Measurements from ENCODE around the gene PRKAB1.

Gene PRKAB1

GRCh38 chr12:119679490-119679889 lies 11.6 kb downstream of the PRKAB1 start:
- H3K36me3 ChIP-seq (ENCODE audit: control insufficient read depth, insufficient read depth, low read length) = peaks cover 23% of the 10 kb centered on the region
- H3K4me3 ChIP-seq (ENCODE audit: low read length) = no peak overlapping the region
- no peak overlapping the region for H3K9ac ChIP-seq (ENCODE audit: low read length)
- peaks cover 32% of the 10 kb centered on the region for H3K4me1 ChIP-seq (ENCODE audit: control insufficient read depth, insufficient read depth, low read length)
- no peaks in the 10 kb centered on the region for H3K9me3 ChIP-seq (ENCODE audit: control insufficient read depth, low read length)
- H3K27me3 ChIP-seq (ENCODE audit: control insufficient read depth, insufficient read depth, low read length) = no peaks in the 10 kb centered on the region

GRCh38 chr12:119681111-119681510 lies 13.2 kb downstream of the PRKAB1 start:
- Histone ChIP-seq H3K27me3 (ENCODE audit: control insufficient read depth, insufficient read depth, low read length) (no peaks in the 10 kb centered on the region), H3K4me1 (ENCODE audit: control insufficient read depth, insufficient read depth, low read length) (peaks cover 37% of the 10 kb centered on the region), H3K36me3 (ENCODE audit: control insufficient read depth, insufficient read depth, low read length) (peaks cover 23% of the 10 kb centered on the region), H3K4me3 (ENCODE audit: low read length) (no peak overlapping the region), H3K9ac (ENCODE audit: low read length) (no peak overlapping the region), H3K9me3 (ENCODE audit: control insufficient read depth, low read length) (no peaks in the 10 kb centered on the region)

GRCh38 chr12:119681728-119682638 lies 14.1 kb downstream of the PRKAB1 start:
- no peaks in the 10 kb centered on the region for H3K27me3 ChIP-seq (ENCODE audit: control insufficient read depth, insufficient read depth, low read length)
- peaks cover 21% of the 10 kb centered on the region for H3K36me3 ChIP-seq (ENCODE audit: control insufficient read depth, insufficient read depth, low read length)
- H3K4me1 ChIP-seq (ENCODE audit: control insufficient read depth, insufficient read depth, low read length) = peaks cover 46% of the 10 kb centered on the region
- no peak overlapping the region for H3K4me3 ChIP-seq (ENCODE audit: low read length)
- no peaks in the 10 kb centered on the region for H3K9me3 ChIP-seq (ENCODE audit: control insufficient read depth, low read length)
- no peak overlapping the region for H3K9ac ChIP-seq (ENCODE audit: low read length)

GRCh38 chr12:119682639-119683252 lies 14.8 kb downstream of the PRKAB1 start:
- H3K36me3 ChIP-seq (ENCODE audit: control insufficient read depth, insufficient read depth, low read length) = peaks cover 16% of the 10 kb centered on the region
- H3K9me3 ChIP-seq (ENCODE audit: control insufficient read depth, low read length) = no peaks in the 10 kb centered on the region
- no peak overlapping the region for H3K9ac ChIP-seq (ENCODE audit: low read length)
- H3K4me1 ChIP-seq (ENCODE audit: control insufficient read depth, insufficient read depth, low read length) = peaks cover 47% of the 10 kb centered on the region
- H3K4me3 ChIP-seq (ENCODE audit: low read length) = no peak overlapping the region
- H3K27me3 ChIP-seq (ENCODE audit: control insufficient read depth, insufficient read depth, low read length) = no peaks in the 10 kb centered on the region

- Histone ChIP-seq H3K4me3 (ENCODE audit: low read length) (no peak overlapping the region), H3K36me3 (ENCODE audit: control insufficient read depth, insufficient read depth, low read length) (peaks cover 16% of the 10 kb centered on the region), H3K9me3 (ENCODE audit: control insufficient read depth, low read length) (no peaks in the 10 kb centered on the region), H3K27me3 (ENCODE audit: control insufficient read depth, insufficient read depth, low read length) (no peaks in the 10 kb centered on the region), H3K4me1 (ENCODE audit: control insufficient read depth, insufficient read depth, low read length) (peaks cover 47% of the 10 kb centered on the region), H3K9ac (ENCODE audit: low read length) (no peak overlapping the region)
Observed at GRCh38 chr12:119683413-119683812, 15.5 kb downstream of the PRKAB1 start.

- no peaks in the 10 kb centered on the region for H3K9me3 ChIP-seq (ENCODE audit: control insufficient read depth, low read length)
- H3K4me1 ChIP-seq (ENCODE audit: control insufficient read depth, insufficient read depth, low read length) = peaks cover 47% of the 10 kb centered on the region
- no peaks in the 10 kb centered on the region for H3K27me3 ChIP-seq (ENCODE audit: control insufficient read depth, insufficient read depth, low read length)
- no peak overlapping the region for H3K9ac ChIP-seq (ENCODE audit: low read length)
- H3K36me3 ChIP-seq (ENCODE audit: control insufficient read depth, insufficient read depth, low read length) = peaks cover 16% of the 10 kb centered on the region
- H3K4me3 ChIP-seq (ENCODE audit: low read length) = no peak overlapping the region
Observed at GRCh38 chr12:119683816-119684215, 15.9 kb downstream of the PRKAB1 start.

GRCh38 chr12:119684711-119685369 lies 16.9 kb downstream of the PRKAB1 start:
- no peak overlapping the region for H3K9ac ChIP-seq (ENCODE audit: low read length)

GRCh38 chr12:119685375-119685774 lies 17.4 kb downstream of the PRKAB1 start:
- no peak overlapping the region for H3K9ac ChIP-seq (ENCODE audit: low read length)
- H3K36me3 ChIP-seq (ENCODE audit: control insufficient read depth, insufficient read depth, low read length) = peaks cover 6% of the 10 kb centered on the region
- no peak overlapping the region for H3K4me3 ChIP-seq (ENCODE audit: low read length)
- no peaks in the 10 kb centered on the region for H3K9me3 ChIP-seq (ENCODE audit: control insufficient read depth, low read length)
- no peaks in the 10 kb centered on the region for H3K27me3 ChIP-seq (ENCODE audit: control insufficient read depth, insufficient read depth, low read length)
- peaks cover 42% of the 10 kb centered on the region for H3K4me1 ChIP-seq (ENCODE audit: control insufficient read depth, insufficient read depth, low read length)

More at GRCh38 chr12:119684711-119685369, 16.9 kb downstream of the PRKAB1 start:
- Histone ChIP-seq H3K27me3 (ENCODE audit: control insufficient read depth, insufficient read depth, low read length) (no peaks in the 10 kb centered on the region), H3K4me1 (ENCODE audit: control insufficient read depth, insufficient read depth, low read length) (peaks cover 42% of the 10 kb centered on the region), H3K36me3 (ENCODE audit: control insufficient read depth, insufficient read depth, low read length) (peaks cover 11% of the 10 kb centered on the region), H3K9me3 (ENCODE audit: control insufficient read depth, low read length) (no peaks in the 10 kb centered on the region), H3K4me3 (ENCODE audit: low read length) (no peak overlapping the region)

- H3K4me1 ChIP-seq (ENCODE audit: control insufficient read depth, insufficient read depth, low read length) = peaks cover 44% of the 10 kb centered on the region
- no peak overlapping the region for H3K4me3 ChIP-seq (ENCODE audit: low read length)
- no peaks in the 10 kb centered on the region for H3K27me3 ChIP-seq (ENCODE audit: control insufficient read depth, insufficient read depth, low read length)
- H3K36me3 ChIP-seq (ENCODE audit: control insufficient read depth, insufficient read depth, low read length) = no peaks in the 10 kb centered on the region
- no peak overlapping the region for H3K9ac ChIP-seq (ENCODE audit: low read length)
- H3K9me3 ChIP-seq (ENCODE audit: control insufficient read depth, low read length) = no peaks in the 10 kb centered on the region
Observed at GRCh38 chr12:119686355-119686754, 18.4 kb downstream of the PRKAB1 start.

GRCh38 chr12:119686776-119687175 lies 18.8 kb downstream of the PRKAB1 start:
- H3K9ac ChIP-seq (ENCODE audit: low read length) = no peak overlapping the region

GRCh38 chr12:119687406-119687805 lies 19.5 kb downstream of the PRKAB1 start:
- no peaks in the 10 kb centered on the region for H3K36me3 ChIP-seq (ENCODE audit: control insufficient read depth, insufficient read depth, low read length)
- H3K9ac ChIP-seq (ENCODE audit: low read length) = no peak overlapping the region
- peaks cover 40% of the 10 kb centered on the region for H3K4me1 ChIP-seq (ENCODE audit: control insufficient read depth, insufficient read depth, low read length)
- no peak overlapping the region for H3K4me3 ChIP-seq (ENCODE audit: low read length)
- H3K9me3 ChIP-seq (ENCODE audit: control insufficient read depth, low read length) = no peaks in the 10 kb centered on the region
- no peaks in the 10 kb centered on the region for H3K27me3 ChIP-seq (ENCODE audit: control insufficient read depth, insufficient read depth, low read length)

More at GRCh38 chr12:119686776-119687175, 18.8 kb downstream of the PRKAB1 start:
- H3K4me1 ChIP-seq (ENCODE audit: control insufficient read depth, insufficient read depth, low read length) = peaks cover 44% of the 10 kb centered on the region
- H3K36me3 ChIP-seq (ENCODE audit: control insufficient read depth, insufficient read depth, low read length) = no peaks in the 10 kb centered on the region
- no peaks in the 10 kb centered on the region for H3K9me3 ChIP-seq (ENCODE audit: control insufficient read depth, low read length)
- no peak overlapping the region for H3K4me3 ChIP-seq (ENCODE audit: low read length)
- H3K27me3 ChIP-seq (ENCODE audit: control insufficient read depth, insufficient read depth, low read length) = no peaks in the 10 kb centered on the region

- Histone ChIP-seq H3K9ac (ENCODE audit: low read length) (no peak overlapping the region), H3K4me1 (ENCODE audit: control insufficient read depth, insufficient read depth, low read length) (peaks cover 42% of the 10 kb centered on the region), H3K27me3 (ENCODE audit: control insufficient read depth, insufficient read depth, low read length) (no peaks in the 10 kb centered on the region), H3K36me3 (ENCODE audit: control insufficient read depth, insufficient read depth, low read length) (no peaks in the 10 kb centered on the region), H3K4me3 (ENCODE audit: low read length) (no peak overlapping the region), H3K9me3 (ENCODE audit: control insufficient read depth, low read length) (no peaks in the 10 kb centered on the region)
Observed at GRCh38 chr12:119687879-119688278, 19.9 kb downstream of the PRKAB1 start.
